ENCODE results near the gene USF2.

The USF2 gene

DNA sequence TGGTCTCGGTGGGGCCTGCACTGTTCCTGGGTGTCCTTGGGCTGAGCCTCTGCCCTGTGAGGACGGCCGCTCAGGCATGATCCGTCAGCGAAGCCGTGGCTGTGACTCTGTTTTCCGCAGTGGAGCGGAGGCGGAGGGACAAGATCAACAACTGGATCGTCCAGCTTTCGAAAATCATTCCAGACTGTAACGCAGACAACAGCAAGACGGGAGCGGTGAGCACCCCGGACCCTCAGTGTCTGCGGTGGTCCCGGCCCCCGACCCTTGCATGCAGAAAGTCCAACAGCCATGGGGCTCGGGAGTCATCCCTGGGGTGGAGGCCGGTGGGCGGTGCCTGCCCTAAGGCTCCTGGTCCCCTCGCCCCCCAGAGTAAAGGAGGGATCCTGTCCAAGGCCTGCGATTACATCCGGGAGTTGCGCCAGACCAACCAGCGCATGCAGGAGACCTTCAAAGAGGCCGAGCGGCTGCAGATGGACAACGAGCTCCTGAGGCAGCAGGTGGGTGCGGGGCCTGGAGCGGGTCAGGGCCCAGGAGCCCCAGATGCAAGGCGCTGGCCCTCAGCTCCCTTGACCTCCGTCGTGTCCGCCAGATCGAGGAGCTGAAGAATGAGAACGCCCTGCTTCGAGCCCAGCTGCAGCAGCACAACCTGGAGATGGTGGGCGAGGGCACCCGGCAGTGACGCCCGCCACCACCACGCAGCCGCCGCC is 10.0 kb downstream of the USF2 start:
- no peaks in the 10 kb centered on the region for H3K27me3 ChIP-seq (replicated peaks)
- peaks cover 23% of the 10 kb centered on the region for H3K36me3 ChIP-seq (replicated peaks)
- H3K27ac ChIP-seq, result no peak overlapping the region
- TF ChIP-seq, protein P1, sequence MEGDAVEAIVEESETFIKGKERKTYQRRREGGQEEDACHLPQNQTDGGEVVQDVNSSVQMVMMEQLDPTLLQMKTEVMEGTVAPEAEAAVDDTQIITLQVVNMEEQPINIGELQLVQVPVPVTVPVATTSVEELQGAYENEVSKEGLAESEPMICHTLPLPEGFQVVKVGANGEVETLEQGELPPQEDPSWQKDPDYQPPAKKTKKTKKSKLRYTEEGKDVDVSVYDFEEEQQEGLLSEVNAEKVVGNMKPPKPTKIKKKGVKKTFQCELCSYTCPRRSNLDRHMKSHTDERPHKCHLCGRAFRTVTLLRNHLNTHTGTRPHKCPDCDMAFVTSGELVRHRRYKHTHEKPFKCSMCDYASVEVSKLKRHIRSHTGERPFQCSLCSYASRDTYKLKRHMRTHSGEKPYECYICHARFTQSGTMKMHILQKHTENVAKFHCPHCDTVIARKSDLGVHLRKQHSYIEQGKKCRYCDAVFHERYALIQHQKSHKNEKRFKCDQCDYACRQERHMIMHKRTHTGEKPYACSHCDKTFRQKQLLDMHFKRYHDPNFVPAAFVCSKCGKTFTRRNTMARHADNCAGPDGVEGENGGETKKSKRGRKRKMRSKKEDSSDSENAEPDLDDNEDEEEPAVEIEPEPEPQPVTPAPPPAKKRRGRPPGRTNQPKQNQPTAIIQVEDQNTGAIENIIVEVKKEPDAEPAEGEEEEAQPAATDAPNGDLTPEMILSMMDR (IDR thresholded peaks at IDR 0.05; ENCODE audit: low read depth, low read length, missing control alignments), result no peak
- no peak for DNase-seq
- in situ Hi-C loops (cut with HindIII; ENCODE audit: low pct_ligation_motif_present, low sequenced_read_pairs), result no loop called here
- no peak overlapping the region for H3K4me3 ChIP-seq (ENCODE audit: low read depth, low read length)

- in situ Hi-C loops (cut with HindIII; ENCODE audit: low pct_ligation_motif_present, low sequenced_read_pairs), result no loop called here
- DNase-seq, result no peak
- TF ChIP-seq, protein P1 (IDR thresholded peaks at IDR 0.05; ENCODE audit: low read depth, low read length, missing control alignments), result no peak
- H3K4me3 ChIP-seq (ENCODE audit: low read depth, low read length), result no peak overlapping the region
- H3K27me3 ChIP-seq (replicated peaks), result no peaks in the 10 kb centered on the region
- H3K27ac ChIP-seq, result no peak overlapping the region
- H3K36me3 ChIP-seq (replicated peaks), result peaks cover 17% of the 10 kb centered on the region
These were observed 10.6 kb downstream of the USF2 start for GRCh38 chr19:35279374-35279773.

- H3K27me3 ChIP-seq (replicated peaks), result no peaks in the 10 kb centered on the region
- H3K36me3 ChIP-seq (replicated peaks), result peaks cover 12% of the 10 kb centered on the region
- H3K27ac ChIP-seq, result no peak overlapping the region
- H3K4me3 ChIP-seq (ENCODE audit: low read depth, low read length), result no peak overlapping the region
- in situ Hi-C loops (cut with HindIII; ENCODE audit: low pct_ligation_motif_present, low sequenced_read_pairs), result no loop called here
- TF ChIP-seq, protein P1 (IDR thresholded peaks at IDR 0.05; ENCODE audit: low read depth, low read length, missing control alignments), result no peak
- no peak for DNase-seq
These were observed 11.4 kb downstream of the USF2 start for GRCh38 chr19:35279985-35280821.

DNA sequence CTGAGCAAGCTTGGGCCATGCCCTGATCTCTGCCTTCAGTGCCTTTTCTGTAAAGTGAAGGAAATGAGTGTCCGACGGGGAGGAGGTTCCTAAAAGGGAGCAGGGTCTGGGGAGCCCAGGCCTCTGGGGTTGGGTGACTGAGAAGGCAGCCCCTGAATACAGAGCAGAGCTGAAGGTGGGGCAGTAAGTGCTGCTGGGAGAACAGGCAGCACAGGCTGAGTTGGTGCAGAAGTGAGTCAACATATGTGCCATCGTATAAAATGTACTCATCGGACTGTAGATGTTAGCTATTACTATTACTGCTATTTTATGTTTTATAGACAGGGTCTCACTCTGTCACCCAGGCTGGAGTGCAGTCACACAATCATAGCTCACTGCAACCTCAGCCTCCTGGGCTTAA is 12.5 kb downstream of the USF2 start:
- in situ Hi-C loops (cut with HindIII; ENCODE audit: low pct_ligation_motif_present, low sequenced_read_pairs), result no loop called here
- no peak for DNase-seq
- Histone ChIP-seq H3K36me3 (replicated peaks) (peaks cover 10% of the 10 kb centered on the region), H3K27me3 (replicated peaks) (no peaks in the 10 kb centered on the region), H3K4me3 (ENCODE audit: low read depth, low read length) (no peak overlapping the region), H3K27ac (no peak overlapping the region)
- TF ChIP-seq, protein P1 (IDR thresholded peaks at IDR 0.05; ENCODE audit: low read depth, low read length, missing control alignments), result no peak

DNA sequence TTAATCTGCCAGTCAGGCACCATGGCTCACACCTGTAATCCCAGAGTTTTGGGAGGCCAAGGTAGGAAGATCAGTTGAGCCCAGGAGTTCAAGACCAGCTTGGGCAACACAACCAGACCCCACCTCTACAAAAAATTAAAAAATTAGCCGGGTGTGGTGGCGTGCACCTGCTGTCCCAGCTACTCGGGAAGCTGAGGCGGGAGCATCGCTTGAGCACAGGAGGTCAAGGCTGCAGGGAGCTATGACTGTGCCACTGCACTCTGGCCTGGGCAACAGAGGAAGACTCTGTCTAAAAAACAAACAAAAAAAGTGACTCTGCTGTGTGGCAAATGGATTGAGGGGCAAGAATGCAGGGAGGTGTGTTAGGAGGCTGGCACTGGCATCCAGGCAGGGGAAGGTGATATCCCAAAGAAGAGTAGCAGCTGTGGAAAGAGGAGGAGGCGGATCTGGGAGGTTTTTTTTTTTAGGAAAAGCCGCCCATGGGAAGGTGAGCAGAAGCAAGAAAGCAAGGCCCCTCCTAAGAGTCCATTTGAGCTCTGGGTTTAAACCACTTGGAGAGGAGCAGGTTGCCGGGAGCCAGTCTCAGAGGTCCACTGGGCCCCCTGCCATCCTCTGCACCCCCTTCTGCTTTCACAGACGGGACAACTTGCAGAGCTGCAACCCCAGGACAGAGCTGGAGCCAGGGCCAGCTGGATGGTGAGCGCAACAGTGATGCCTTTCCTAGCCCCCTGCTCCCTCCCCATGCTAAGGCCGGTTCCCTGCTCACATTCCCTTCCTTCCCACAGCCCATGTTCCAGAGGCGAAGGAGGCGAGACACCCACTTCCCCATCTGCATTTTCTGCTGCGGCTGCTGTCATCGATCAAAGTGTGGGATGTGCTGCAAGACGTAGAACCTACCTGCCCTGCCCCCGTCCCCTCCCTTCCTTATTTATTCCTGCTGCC is 15.7 kb downstream of the USF2 start:
- TF ChIP-seq, protein P1 (IDR thresholded peaks at IDR 0.05; ENCODE audit: low read depth, low read length, missing control alignments), result no peak
- in situ Hi-C loops (cut with HindIII; ENCODE audit: low pct_ligation_motif_present, low sequenced_read_pairs), result no loop called here

More for the DNA sequence above, 15.7 kb downstream of the USF2 start:
- Histone ChIP-seq H3K36me3 (replicated peaks) (peaks cover under 1% of the 10 kb centered on the region), H3K4me3 (ENCODE audit: low read depth, low read length) (no peak overlapping the region), H3K27ac (no peak overlapping the region), H3K27me3 (replicated peaks) (no peaks in the 10 kb centered on the region)
- no peak for DNase-seq

Measured in brain microvascular endothelial cell (primary cell).